SK-N-SH treated with all-trans-retinoic acid at 6 μM for 48 hours (cell line): ENCODE data around the gene TMEM219.

ENCODE experiments used
- ATAC-seq: fragments of 200-7000 bp; cut with Tn5 transposase; 3 replicates; pipeline ENCODE4 v1.9.1; 2020; ENCODE audit warnings: mild to moderate bottlenecking, moderate library complexity
- CREB5 ChIP-seq: fragments of 250-450 bp; sonication (Bioruptor Pico); IDR thresholded peaks from 2 replicates; pipeline ENCODE4 v1.5.1; 2020; ENCODE audit warnings: low read depth, mild to moderate bottlenecking, moderate library complexity
- CSDC2 ChIP-seq: fragments of 250-450 bp; sonication (Bioruptor Pico); IDR thresholded peaks from 2 replicates; pipeline ENCODE4 v1.5.0; 2020; ENCODE audit warnings: mild to moderate bottlenecking, moderate library complexity
- CSRNP3 ChIP-seq: fragments of 250-450 bp; sonication (Bioruptor Pico); IDR thresholded peaks from 2 replicates; pipeline ENCODE4 v1.5.1; 2021; ENCODE audit warnings: mild to moderate bottlenecking, moderate library complexity
- ESRRG ChIP-seq: fragments of 250-450 bp; sonication (Bioruptor Pico); IDR thresholded peaks from 2 replicates; pipeline ENCODE4 v1.6.1; 2021; ENCODE audit warnings: mild to moderate bottlenecking
- GLIS3 ChIP-seq: fragments of 250-450 bp; sonication (Bioruptor Pico); IDR thresholded peaks from 2 replicates; pipeline ENCODE4 v1.5.0; 2020; ENCODE audit warnings: mild to moderate bottlenecking, moderate library complexity
- ISL1 ChIP-seq: fragments of 250-450 bp; sonication (Bioruptor Pico); IDR thresholded peaks from 2 replicates; pipeline ENCODE4 v2.1.2; 2022; ENCODE audit warnings: mild to moderate bottlenecking, moderate library complexity
- OSR1 ChIP-seq: fragments of 250-450 bp; sonication (Bioruptor Pico); IDR thresholded peaks from 2 replicates; pipeline ENCODE4 v1.8.0; 2022; ENCODE audit warnings: moderate library complexity, mild to moderate bottlenecking, inconsistent platforms
- PATZ1 ChIP-seq: fragments of 250-450 bp; sonication (Bioruptor Pico); IDR thresholded peaks from 2 replicates; pipeline ENCODE4 v1.8.0; 2020; ENCODE audit warnings: mild to moderate bottlenecking, moderate library complexity, borderline replicate concordance
- POU6F1 ChIP-seq: fragments of 250-450 bp; sonication (Bioruptor Pico); IDR thresholded peaks from 2 replicates; pipeline ENCODE4 v1.8.0; 2021; ENCODE audit warnings: low read depth, mild to moderate bottlenecking, moderate library complexity, borderline replicate concordance
- PPARA ChIP-seq: fragments of 250-450 bp; sonication (Bioruptor Pico); IDR thresholded peaks from 2 replicates; pipeline ENCODE4 v1.5.0; 2020; ENCODE audit warnings: mild to moderate bottlenecking, borderline replicate concordance
- SNAI2 ChIP-seq: fragments of 250-450 bp; sonication (Bioruptor Pico); IDR thresholded peaks from 2 replicates; pipeline ENCODE4 v1.5.0; 2020; ENCODE audit warnings: mild to moderate bottlenecking, moderate library complexity
- TCF4 ChIP-seq: fragments of 250-450 bp; sonication (Bioruptor Pico); IDR thresholded peaks from 2 replicates; pipeline ENCODE4 v1.8.0; 2021; ENCODE audit warnings: mild to moderate bottlenecking, moderate library complexity, borderline replicate concordance
- TOX ChIP-seq: fragments of 250-450 bp; sonication (Bioruptor Pico); IDR thresholded peaks from 2 replicates; pipeline ENCODE4 v1.8.0; 2021; ENCODE audit warnings: mild to moderate bottlenecking, moderate library complexity, borderline replicate concordance
- TSHZ2 ChIP-seq: fragments of 250-450 bp; sonication (Bioruptor Pico); IDR thresholded peaks from 2 replicates; pipeline ENCODE4 v1.5.0; 2020; ENCODE audit warnings: mild to moderate bottlenecking, moderate library complexity
- ZC3H10 ChIP-seq: fragments of 250-450 bp; sonication (Bioruptor Pico); IDR thresholded peaks from 2 replicates; pipeline ENCODE4 v1.5.1; 2021; ENCODE audit warnings: mild to moderate bottlenecking, moderate library complexity
- ZFP3 ChIP-seq: fragments of 250-450 bp; sonication (Bioruptor Pico); IDR thresholded peaks from 2 replicates; pipeline ENCODE4 v1.5.0; 2020; ENCODE audit warnings: mild to moderate bottlenecking, moderate library complexity
- ZFP30 ChIP-seq: fragments of 450-650 bp; formaldehyde crosslinking; IDR thresholded peaks from 2 replicates; pipeline ENCODE4 v1.5.0; 2022; ENCODE audit warnings: mild to moderate bottlenecking, moderate library complexity
- ZNF565 ChIP-seq: fragments of 450-650 bp; formaldehyde crosslinking; conservative IDR thresholded peaks from 2 replicates; pipeline ENCODE4 v1.5.0; 2020; ENCODE audit warnings: low read depth, mild to moderate bottlenecking, moderate library complexity
- ZNF70 ChIP-seq: fragments of 450-650 bp; formaldehyde crosslinking; IDR thresholded peaks from 2 replicates; pipeline ENCODE4 v1.5.0; 2020; ENCODE audit warnings: mild to moderate bottlenecking, moderate library complexity
- ZNF8 ChIP-seq: fragments of 450-650 bp; formaldehyde crosslinking; IDR thresholded peaks from 2 replicates; pipeline ENCODE4 v1.5.0; 2020; ENCODE audit warnings: mild to moderate bottlenecking, moderate library complexity

The TMEM219 gene

GRCh38 chr16:29916979-29917378 is 44.9 kb upstream of the TMEM219 start (continued):
- TF ChIP-seq PATZ1 (CRISPR knock-in tag) = no peak
- no peak for TF ChIP-seq ZFP30 (CRISPR knock-in tag)
- no peak for TF ChIP-seq OSR1
- TF ChIP-seq ZNF565 (CRISPR knock-in tag) = no peak
- TF ChIP-seq ISL1 (CRISPR knock-in tag) = no peak
- TF ChIP-seq SNAI2 (CRISPR knock-in tag) = no peak
- TF ChIP-seq CSDC2 (CRISPR knock-in tag) = no peak
- no peak for TF ChIP-seq PPARA (CRISPR knock-in tag)
- TF ChIP-seq ZNF70 (CRISPR knock-in tag) = no peak
- no peak for TF ChIP-seq TOX (CRISPR knock-in tag)

GRCh38 chr16:29920288-29921033 is 41.4 kb upstream of the TMEM219 start:
- TF ChIP-seq CREB5 (CRISPR knock-in tag) = no peak
- TF ChIP-seq POU6F1 = no peak
- TF ChIP-seq ISL1 (CRISPR knock-in tag) = no peak
- TF ChIP-seq ZNF8 (CRISPR knock-in tag) = no peak
- TF ChIP-seq CSRNP3 (CRISPR knock-in tag) = no peak
- no peak for TF ChIP-seq ZFP3 (CRISPR knock-in tag)
- ATAC-seq = no peak

- no peak for ATAC-seq
- TF ChIP-seq OSR1 (no peak), GLIS3 (CRISPR knock-in tag) (no peak), TCF4 (CRISPR knock-in tag) (no peak), ISL1 (CRISPR knock-in tag) (no peak), POU6F1 (no peak), TSHZ2 (CRISPR knock-in tag) (no peak), ZNF565 (CRISPR knock-in tag) (no peak), CSRNP3 (CRISPR knock-in tag) (no peak), ZC3H10 (CRISPR knock-in tag) (no peak), ESRRG (CRISPR knock-in tag) (no peak), PATZ1 (CRISPR knock-in tag) (no peak), ZFP30 (CRISPR knock-in tag) (no peak)
Observed at GRCh38 chr16:29921034-29921385, 40.9 kb upstream of the TMEM219 start.
